Stimulated activated CD8-positive, alpha-beta memory T cell treated with anti-CD3 and anti-CD28 coated beads, Interleukin-12 subunit alpha, Interleukin-12 subunit beta, amount 100 ng/mL, for 1 hour (primary cell): ENCODE results near the gene ADAMTS8.
"Not testable (repeated sequence)": the region's sequence is repeated elsewhere in the genome, so short reads cannot be mapped to it uniquely, and the experiment has no call there.

Experiments used
- DNase-seq: peaks from one replicate; pipeline ENCODE4 v3.0.0-alpha.2; 2020; ENCODE audit warnings: low read depth

The ADAMTS8 gene

GRCh38 chr11:130438401-130439159 is 10.2 kb upstream of the ADAMTS8 start:
- DNase-seq: not testable (repeated sequence)

- no peak for DNase-seq
Measured at GRCh38 chr11:130437848-130438247, 9.4 kb upstream of the ADAMTS8 start.

DNA sequence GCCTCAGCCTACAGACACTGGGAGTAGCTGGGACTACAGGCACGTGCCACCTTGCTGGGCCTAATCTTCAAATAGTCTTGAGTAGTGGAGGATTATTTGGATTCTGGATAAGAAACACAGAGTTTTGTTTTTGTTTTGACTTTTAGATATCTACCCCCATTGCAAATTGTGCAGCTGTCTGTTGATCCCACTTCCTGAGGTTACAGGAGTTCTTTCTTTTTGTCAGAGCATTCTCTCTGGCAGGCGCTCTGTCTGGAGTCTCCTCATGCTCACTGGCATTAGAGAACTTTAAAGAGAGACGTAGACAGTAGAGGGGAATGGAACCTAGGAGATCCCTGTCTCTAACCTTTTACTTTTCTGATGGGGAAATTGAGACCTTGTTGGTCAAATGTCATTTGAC is 7.8 kb upstream of the ADAMTS8 start:
- no peak for DNase-seq

DNA sequence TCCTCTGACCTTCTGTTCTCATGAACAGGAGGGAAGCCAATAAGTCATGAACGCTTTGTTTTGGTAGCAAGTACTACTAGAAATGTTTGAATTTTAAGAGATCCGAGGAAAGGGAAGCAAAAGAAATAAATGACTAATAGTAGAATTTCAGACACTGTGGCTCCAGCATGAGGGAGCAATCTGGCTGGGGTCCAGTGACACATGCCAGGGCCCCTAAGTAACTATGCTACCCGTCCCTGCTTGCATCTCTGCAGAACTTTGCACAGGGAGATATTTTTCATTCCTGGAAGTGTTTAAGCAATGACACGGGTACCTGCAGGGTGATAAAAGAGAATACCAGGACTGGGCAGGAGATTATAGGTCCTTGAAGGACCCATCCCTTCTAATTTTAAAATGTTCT is 7.3 kb upstream of the ADAMTS8 start:
- DNase-seq: no peak

GRCh38 chr11:130434521-130435223 is 6.3 kb upstream of the ADAMTS8 start:
- peak; percentile 41 for DNase-seq

DNA sequence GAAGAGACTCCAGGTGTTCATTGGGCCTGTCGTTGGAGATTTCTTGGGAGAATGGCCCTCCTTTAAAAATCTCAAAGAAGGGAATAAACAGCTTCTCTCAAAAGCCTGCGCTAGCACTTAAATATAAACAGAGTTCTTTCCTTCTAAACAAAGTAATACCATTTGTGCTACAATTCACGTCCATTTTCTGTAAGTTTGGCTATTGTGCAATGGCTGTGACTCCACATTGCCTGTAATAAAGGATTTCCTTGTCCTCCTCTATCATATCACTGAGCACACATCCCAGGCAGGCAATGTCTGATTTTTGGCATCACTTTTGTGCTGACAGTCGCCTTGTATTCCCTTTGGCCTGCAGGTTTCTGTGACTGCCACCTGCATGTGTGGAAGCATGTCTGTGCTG is 4.9 kb upstream of the ADAMTS8 start:
- no peak for DNase-seq

GRCh38 chr11:130431801-130432200 is 3.4 kb upstream of the ADAMTS8 start:
- no peak for DNase-seq

DNA sequence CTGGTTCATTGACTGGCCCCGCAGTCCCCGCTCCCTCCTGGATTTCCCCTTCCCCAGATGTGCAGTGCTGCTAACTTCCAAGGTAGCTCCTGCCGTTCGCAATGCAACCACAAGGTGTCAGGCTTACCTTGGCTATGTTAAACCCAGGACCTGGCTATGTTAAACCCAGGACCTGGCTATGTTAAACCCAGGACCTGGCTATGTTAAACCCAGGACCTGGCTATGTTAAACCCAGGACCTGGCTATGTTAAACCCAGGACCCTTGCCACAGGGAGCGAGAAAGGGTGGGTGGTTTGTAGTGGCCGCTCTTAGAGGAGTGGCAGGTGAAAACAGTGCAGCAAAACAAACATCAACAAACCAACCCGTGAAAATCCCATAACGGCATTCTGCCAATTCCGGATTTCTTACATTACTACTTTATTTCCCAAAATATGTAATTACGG is 2.9 kb upstream of the ADAMTS8 start:
- peak; percentile 39 for DNase-seq

DNA sequence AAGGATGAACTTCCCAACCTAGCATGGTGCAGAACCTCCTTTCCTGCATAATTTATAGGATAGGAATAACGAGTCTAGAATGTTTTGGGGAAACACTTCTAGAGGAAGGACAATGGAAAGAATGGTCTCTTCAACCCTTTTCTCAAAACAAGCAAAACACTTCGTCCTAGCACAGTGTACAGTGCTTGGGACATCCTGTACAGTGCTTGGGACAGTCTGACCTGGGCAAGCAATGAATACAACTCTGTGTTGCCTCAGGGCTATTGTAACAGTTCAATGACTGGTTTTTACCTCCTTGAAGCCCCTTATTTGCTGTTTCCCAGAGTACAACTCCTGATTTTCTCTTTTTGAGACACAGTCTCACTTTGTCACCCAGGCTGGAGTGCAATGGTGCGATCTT is 1.6 kb upstream of the ADAMTS8 start:
- no peak for DNase-seq

GRCh38 chr11:130429120-130429681 is 792 bp upstream of the ADAMTS8 start:
- no peak for DNase-seq

- DNase-seq: no peak
Measured at GRCh38 chr11:130427581-130428315, 661 bp downstream of the ADAMTS8 start.

DNA sequence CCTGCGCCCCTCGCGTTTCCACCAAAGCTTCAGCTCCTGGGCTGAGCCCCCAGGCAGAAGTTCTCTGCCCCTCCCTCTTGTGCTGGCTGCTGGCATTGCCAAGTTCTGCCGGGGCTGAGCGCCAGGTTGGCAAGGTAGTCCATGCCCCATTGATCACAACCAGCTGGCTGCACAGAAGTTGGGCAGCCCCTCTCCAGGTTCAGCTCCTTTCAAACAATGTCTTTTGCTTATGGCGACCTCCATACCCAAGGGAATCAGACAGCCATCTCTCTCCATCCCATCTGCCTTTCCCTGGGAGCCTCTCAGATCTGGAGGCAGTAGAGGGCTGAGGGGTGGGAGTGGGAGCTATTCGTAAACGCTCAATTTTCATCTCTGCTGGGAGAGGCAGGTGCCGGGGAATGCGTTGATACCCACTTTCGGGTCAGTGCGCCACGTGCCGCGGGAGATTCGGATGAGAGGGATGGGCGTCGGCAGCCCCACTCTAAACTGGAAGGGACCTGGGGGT is 1.5 kb downstream of the ADAMTS8 start:
- DNase-seq: no peak

DNA sequence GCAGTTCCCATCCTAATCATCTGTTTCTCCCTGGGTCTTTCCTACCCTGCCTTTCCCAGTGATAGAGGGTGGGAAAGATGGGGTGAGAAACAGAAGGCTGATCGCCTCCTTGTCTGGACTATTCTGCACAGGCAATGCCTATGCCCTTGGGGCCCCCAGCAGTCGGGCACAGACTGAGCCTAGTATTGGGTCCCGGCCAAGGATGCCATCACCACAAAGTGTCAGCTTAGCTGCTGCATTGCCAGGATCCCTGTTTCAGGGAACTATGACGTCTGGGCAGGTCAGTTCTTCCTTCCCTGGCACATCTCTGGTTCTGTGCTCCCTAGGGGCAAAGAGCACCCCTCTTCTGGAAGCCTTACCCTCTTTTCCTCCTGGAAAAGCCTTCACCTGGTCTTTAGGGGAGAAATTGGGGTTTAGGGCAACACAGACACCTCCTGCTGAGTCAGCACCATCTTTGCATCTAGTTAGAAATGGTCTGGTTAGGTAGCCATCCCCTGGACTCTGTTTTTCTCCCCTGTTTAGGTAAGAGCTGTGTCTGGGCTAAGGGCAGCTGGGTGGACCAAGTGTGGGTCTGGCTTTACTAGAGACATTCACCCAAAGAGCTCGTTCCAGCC is 2.1 kb downstream of the ADAMTS8 start:
- DNase-seq: no peak

DNA sequence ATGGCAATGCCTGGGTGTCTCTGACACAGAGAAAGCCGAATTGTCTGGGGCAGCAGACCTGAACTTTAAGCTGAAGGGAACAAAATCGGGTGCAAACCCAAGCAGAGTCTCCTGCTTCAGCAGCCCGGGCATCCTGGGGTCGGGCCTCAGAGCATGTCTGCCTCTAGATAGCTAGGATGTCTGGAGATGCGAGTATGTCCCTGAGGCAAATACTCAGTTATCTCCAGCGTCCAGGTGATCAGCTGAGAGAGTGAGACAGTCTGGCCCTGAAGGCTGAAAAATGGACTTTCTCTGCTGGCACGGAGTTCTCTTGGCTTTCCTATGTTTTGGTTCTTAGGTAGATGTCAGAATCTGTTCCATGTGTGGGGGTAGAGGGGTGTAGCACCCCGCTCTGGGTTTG is 3.3 kb downstream of the ADAMTS8 start:
- no peak for DNase-seq

- DNase-seq: no peak
Measured at GRCh38 chr11:130424613-130425140, 3.7 kb downstream of the ADAMTS8 start.

- DNase-seq: no peak
Measured at GRCh38 chr11:130423541-130424142, 4.8 kb downstream of the ADAMTS8 start.

DNA sequence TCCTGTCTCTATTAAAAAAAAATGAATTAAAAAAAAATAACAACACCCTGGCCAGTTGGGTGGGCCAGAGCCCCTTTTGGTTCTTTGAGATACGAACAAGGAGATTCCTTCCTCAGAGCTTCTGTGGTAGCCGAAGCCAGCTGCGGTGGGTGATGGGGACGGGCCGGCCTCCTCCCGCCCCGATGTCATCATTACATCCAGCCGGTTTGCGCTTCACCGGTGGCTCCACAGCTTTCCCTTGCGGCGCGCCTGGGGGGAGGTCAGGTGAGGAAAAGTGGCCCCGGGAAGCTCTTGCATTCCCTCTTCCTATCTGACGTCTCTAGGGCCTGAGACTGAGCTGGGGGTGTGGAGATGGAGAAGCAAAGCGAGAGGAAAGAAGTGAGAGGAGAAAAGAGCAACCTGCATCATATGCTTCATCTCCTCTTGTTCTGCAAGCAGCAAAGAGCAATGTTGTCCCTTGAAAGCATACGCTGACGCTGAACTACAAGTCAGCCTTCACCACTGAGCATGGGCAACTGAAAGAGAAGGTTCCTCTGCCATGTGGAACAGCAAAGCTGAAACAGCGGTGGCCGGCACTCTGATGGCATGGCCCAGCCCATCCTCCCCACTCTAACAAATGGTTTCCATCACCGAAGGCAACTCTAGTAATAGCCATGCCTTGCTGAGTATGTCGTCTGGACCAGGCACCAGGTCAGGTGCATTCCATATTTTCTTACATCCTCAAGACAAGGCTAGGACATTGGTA is 6.0 kb downstream of the ADAMTS8 start:
- DNase-seq: no peak

DNA sequence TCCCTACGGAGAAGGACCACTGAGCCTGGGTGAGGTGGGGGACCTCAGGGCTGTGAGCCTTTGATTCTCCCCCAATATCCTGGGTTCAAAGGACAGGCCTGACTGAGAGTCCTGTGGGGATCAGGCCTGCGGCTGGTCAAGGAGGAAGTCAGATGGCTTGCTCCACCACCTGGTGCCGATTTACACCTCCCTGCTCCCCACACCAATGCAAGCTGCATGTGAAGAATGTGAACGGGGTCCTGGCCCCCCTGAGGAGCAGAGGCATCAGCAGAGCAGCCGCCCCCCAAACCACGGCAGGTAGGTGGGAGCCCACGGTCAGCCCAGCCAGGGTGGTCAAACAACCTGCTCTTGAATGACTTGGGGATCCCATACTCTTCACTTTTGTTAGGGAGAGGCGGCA is 6.7 kb downstream of the ADAMTS8 start:
- DNase-seq: no peak

DNA sequence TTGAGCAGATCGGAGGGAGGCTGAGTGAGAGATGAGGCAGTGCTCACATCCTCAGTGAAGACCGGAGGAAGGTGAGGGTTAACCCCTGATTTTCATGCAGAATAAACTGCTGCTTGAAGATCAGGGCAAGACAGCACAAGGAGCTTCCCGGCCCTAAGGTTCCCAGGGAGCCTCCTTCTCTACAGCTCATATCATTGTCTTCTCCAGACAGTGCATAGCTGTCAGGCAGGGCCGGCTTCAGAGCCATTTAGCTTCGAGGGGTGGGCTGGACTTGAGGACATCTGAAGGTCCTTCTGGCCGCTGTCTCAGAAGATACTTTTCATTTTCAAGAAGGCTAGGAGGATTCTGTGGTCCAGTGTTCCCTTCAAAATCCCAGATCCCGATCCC is 7.2 kb downstream of the ADAMTS8 start:
- no peak for DNase-seq

DNA sequence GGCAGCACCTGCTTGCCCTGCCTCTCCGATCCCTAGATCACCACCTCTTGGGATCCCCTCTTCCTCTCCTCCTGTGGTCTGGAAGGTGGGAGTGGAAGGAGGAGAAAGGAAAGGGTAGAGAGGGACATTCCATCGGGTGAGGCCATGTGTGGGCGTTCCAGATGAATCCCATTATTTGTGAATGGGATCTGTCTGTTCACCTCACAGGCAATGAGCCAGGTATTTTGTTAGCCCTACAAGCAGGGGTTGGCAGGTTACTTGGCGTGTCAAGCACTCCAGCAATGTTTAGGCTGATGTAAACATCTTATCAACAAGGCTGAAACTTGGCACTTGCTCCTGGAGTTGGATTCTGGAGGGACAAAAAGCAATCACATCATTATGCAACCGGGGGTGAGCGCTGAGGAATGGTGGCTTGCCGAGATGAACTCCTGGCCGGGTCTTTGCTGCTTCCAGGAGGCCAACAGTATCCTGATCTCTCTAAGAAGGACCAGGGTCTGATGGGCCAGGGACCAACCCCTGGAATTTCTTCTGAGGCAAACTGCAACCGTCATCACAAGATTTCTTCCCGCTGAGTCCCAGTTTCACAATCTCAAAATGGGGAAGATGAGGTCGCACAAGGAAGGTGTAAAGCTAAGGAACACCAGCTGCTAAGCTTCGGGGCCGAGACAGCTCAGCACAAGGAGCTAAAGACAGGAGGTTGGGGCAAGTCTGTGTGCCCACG is 7.8 kb downstream of the ADAMTS8 start:
- no peak for DNase-seq
